GM23338 (cell line): ENCODE results near the gene ACOT6. TPM values are rescaled to one million over a fixed set of nuclear protein-coding genes. Genes with fewer than 3 reads are reported as not detected.

Experiments used
- ATAC-seq: fragments of 200-7000 bp; cut with Tn5 transposase; 3 replicates; pipeline ENCODE4 v1.9.1; 2020
- DNase-seq: peaks from one replicate; pipeline ENCODE4 v3.0.0-alpha.2; 2015; ENCODE audit warnings: low spot score
- H2AFZ ChIP-seq: fragments of 200-600 bp; sonication (generic); 2 replicates; pipeline ENCODE4 v1.8.0; 2016; ENCODE audit warnings: antibody characterized with exemption, mild to moderate bottlenecking, moderate library complexity
- H3F3A ChIP-seq: fragments of 200-600 bp; sonication (generic); replicated peaks from 2 replicates; pipeline ENCODE4 v1.8.0; 2017; ENCODE audit warnings: antibody characterized with exemption, mixed run types, low read depth
- H3K27ac ChIP-seq: fragments of 200-600 bp; sonication (generic); 2 replicates; pipeline ENCODE4 v1.6.1; 2016; ENCODE audit warnings: low read depth
- H3K27me3 ChIP-seq: fragments of 200-600 bp; sonication (generic); 2 replicates; pipeline ENCODE4 v1.8.0; 2016; ENCODE audit warnings: mild to moderate bottlenecking, mixed run types, moderate library complexity; ENCODE audit not compliant: insufficient read depth
- H3K36me3 ChIP-seq: fragments of 200-600 bp; sonication (generic); 2 replicates; pipeline ENCODE4 v1.8.0; 2016; ENCODE audit warnings: mild to moderate bottlenecking; ENCODE audit not compliant: insufficient read depth
- H3K4me1 ChIP-seq: fragments of 200-600 bp; sonication (generic); 2 replicates; pipeline ENCODE4 v1.8.0; 2016; ENCODE audit warnings: mild to moderate bottlenecking, moderate library complexity; ENCODE audit not compliant: insufficient read depth
- H3K4me2 ChIP-seq: fragments of 200-600 bp; sonication (generic); 2 replicates; pipeline ENCODE4 v1.7.1; 2017; ENCODE audit warnings: mixed run types
- H3K4me3 ChIP-seq: fragments of 200-600 bp; sonication (generic); 2 replicates; pipeline ENCODE4 v1.6.1; 2016; ENCODE audit warnings: mixed run types
- H3K79me2 ChIP-seq: fragments of 200-600 bp; sonication (generic); replicated peaks from 2 replicates; pipeline ENCODE4 v1.8.0; 2017; ENCODE audit warnings: mild to moderate bottlenecking; ENCODE audit not compliant: insufficient read depth
- H3K9me2 ChIP-seq: fragments of 200-600 bp; sonication (generic); 2 replicates; pipeline ENCODE4 v1.8.0; 2017; ENCODE audit not compliant: insufficient read depth
- H4K20me1 ChIP-seq: fragments of 200-600 bp; sonication (generic); replicated peaks from 2 replicates; pipeline ENCODE4 v1.8.0; 2017; ENCODE audit warnings: mild to moderate bottlenecking; ENCODE audit not compliant: insufficient read depth
- H3K27ac Mint-ChIP-seq: 2 replicates; pipeline ENCODE4 v1.8.0; 2020; ENCODE audit warnings: inconsistent platforms, mild to moderate bottlenecking, moderate library complexity, mixed read lengths
- H3K27me3 Mint-ChIP-seq: 3 replicates; pipeline ENCODE4 v1.8.0; 2022; ENCODE audit warnings: low read depth, mild to moderate bottlenecking, moderate library complexity, mixed read lengths, inconsistent platforms; ENCODE audit not compliant: insufficient read depth, poor library complexity
- H3K36me3 Mint-ChIP-seq: 3 replicates; pipeline ENCODE4 v1.8.0; 2021; ENCODE audit warnings: low read depth, mild to moderate bottlenecking, inconsistent platforms, moderate library complexity, mixed read lengths
- H3K4me1 Mint-ChIP-seq: 3 replicates; pipeline ENCODE4 v1.8.0; 2020; ENCODE audit warnings: mild to moderate bottlenecking, inconsistent platforms, mixed read lengths
- H3K4me3 Mint-ChIP-seq: 3 replicates; pipeline ENCODE4 v1.8.0; 2021; ENCODE audit warnings: moderate library complexity, mild to moderate bottlenecking, inconsistent platforms, mixed read lengths
- H3K9me3 Mint-ChIP-seq: 3 replicates; pipeline ENCODE4 v1.8.0; 2020; ENCODE audit warnings: moderate library complexity, mild to moderate bottlenecking, inconsistent platforms, mixed read lengths
- CREB1 ChIP-seq: fragments of 250-450 bp; sonication (Bioruptor Pico); IDR thresholded peaks from 2 replicates; pipeline ENCODE4 v1.5.0; 2020; ENCODE audit warnings: low read depth, mild to moderate bottlenecking, moderate library complexity
- CTCF ChIP-seq, 2 experiments: fragments of 200-600 bp in 1 of 2; sonication (generic) in 1 of 2; conservative IDR thresholded peaks; 2 replicates each; pipeline versions ENCODE4 v1.5.1 to v1.6.1; 2016 to 2017; ENCODE audit warnings: antibody characterized with exemption in 2 of 2, low read depth in 2 of 2, mild to moderate bottlenecking in 2 of 2, moderate library complexity in 1 of 2
- EZH2phosphoT487 ChIP-seq: fragments of 200-600 bp; sonication (generic); IDR thresholded peaks from one replicate; pipeline ENCODE4 v1.8.1; 2018; ENCODE audit warnings: antibody characterized with exemption; ENCODE audit not compliant: unreplicated experiment
- JUNB ChIP-seq: IDR thresholded peaks from one replicate; pipeline ENCODE4 v1.6.1; 2016; ENCODE audit warnings: antibody characterized with exemption; ENCODE audit not compliant: unreplicated experiment
- polyA plus RNA-seq: library from polyadenylated mRNA; unstranded; fragments of >200 nt; fragmentation: Nextera tagmentation; extraction: Ambion mirVana; gene quantifications from 2 replicates; pipeline ENCODE4 v1.2.1, GENCODE V29; 2016
- total RNA-seq: library from RNA; depleted of rRNA; stranded (reverse); fragments of >200 nt; shearing (Covaris generic); gene quantifications from 2 replicates; pipeline ENCODE4 v1.2.3, GENCODE V29; 2014
- TF ChIP-seq, protein P1 (sequence below): fragments of 250-450 bp; sonication (Bioruptor Pico); IDR thresholded peaks from 2 replicates; pipeline ENCODE4 v1.5.0; 2020; ENCODE audit warnings: mild to moderate bottlenecking, moderate library complexity

Gene ACOT6
- total and polyA plus RNA-seq, 2 experiments from 2014 or later = 0.44 to 0.83 TPM

DNA sequence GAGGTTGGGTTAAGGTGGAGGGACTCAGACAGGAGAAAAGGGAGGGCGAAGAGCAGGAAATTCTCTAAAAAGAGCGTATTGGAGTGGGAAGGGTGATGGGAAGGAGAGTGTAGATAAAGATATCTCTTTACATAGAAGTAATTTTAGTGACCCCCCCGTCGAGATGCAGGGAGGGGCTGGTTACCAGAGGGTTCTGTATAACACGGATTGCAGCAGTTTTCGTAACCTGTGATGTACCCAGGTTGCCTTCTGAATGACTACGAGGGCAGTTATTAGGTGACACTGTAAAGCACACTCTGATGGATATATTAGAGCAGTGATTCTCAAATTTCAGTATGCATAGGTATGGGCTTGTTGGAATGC, 32.9 kb downstream of the ACOT6 start:
- no peaks in the 10 kb centered on the region for H3K36me3 Mint-ChIP-seq
- Histone ChIP-seq H3K4me3 (peak overlapping the region; percentile 81), H3K9me2 (no peaks in the 10 kb centered on the region), H3K4me1 (peaks cover 13% of the 10 kb centered on the region; the same call in 1 of the 2 replicates), H2AFZ (peak overlapping the region; percentile 96), H3K27me3 (no peaks in the 10 kb centered on the region), H4K20me1 (no peaks in the 10 kb centered on the region), H3K27ac (no peak overlapping the region), H3K36me3 (no peaks in the 10 kb centered on the region), H3F3A (no peaks in the 10 kb centered on the region; the same call in 1 of the 2 replicates), H3K79me2 (peaks cover 11% of the 10 kb centered on the region), H3K4me2 (peak overlapping the region; percentile 92)
- ATAC-seq (no peak), DNase-seq (no peak)
- peak overlapping the region; percentile 95 for H3K4me3 Mint-ChIP-seq
- H3K27ac Mint-ChIP-seq = peak overlapping the region; percentile 64
- TF ChIP-seq, protein P1, sequence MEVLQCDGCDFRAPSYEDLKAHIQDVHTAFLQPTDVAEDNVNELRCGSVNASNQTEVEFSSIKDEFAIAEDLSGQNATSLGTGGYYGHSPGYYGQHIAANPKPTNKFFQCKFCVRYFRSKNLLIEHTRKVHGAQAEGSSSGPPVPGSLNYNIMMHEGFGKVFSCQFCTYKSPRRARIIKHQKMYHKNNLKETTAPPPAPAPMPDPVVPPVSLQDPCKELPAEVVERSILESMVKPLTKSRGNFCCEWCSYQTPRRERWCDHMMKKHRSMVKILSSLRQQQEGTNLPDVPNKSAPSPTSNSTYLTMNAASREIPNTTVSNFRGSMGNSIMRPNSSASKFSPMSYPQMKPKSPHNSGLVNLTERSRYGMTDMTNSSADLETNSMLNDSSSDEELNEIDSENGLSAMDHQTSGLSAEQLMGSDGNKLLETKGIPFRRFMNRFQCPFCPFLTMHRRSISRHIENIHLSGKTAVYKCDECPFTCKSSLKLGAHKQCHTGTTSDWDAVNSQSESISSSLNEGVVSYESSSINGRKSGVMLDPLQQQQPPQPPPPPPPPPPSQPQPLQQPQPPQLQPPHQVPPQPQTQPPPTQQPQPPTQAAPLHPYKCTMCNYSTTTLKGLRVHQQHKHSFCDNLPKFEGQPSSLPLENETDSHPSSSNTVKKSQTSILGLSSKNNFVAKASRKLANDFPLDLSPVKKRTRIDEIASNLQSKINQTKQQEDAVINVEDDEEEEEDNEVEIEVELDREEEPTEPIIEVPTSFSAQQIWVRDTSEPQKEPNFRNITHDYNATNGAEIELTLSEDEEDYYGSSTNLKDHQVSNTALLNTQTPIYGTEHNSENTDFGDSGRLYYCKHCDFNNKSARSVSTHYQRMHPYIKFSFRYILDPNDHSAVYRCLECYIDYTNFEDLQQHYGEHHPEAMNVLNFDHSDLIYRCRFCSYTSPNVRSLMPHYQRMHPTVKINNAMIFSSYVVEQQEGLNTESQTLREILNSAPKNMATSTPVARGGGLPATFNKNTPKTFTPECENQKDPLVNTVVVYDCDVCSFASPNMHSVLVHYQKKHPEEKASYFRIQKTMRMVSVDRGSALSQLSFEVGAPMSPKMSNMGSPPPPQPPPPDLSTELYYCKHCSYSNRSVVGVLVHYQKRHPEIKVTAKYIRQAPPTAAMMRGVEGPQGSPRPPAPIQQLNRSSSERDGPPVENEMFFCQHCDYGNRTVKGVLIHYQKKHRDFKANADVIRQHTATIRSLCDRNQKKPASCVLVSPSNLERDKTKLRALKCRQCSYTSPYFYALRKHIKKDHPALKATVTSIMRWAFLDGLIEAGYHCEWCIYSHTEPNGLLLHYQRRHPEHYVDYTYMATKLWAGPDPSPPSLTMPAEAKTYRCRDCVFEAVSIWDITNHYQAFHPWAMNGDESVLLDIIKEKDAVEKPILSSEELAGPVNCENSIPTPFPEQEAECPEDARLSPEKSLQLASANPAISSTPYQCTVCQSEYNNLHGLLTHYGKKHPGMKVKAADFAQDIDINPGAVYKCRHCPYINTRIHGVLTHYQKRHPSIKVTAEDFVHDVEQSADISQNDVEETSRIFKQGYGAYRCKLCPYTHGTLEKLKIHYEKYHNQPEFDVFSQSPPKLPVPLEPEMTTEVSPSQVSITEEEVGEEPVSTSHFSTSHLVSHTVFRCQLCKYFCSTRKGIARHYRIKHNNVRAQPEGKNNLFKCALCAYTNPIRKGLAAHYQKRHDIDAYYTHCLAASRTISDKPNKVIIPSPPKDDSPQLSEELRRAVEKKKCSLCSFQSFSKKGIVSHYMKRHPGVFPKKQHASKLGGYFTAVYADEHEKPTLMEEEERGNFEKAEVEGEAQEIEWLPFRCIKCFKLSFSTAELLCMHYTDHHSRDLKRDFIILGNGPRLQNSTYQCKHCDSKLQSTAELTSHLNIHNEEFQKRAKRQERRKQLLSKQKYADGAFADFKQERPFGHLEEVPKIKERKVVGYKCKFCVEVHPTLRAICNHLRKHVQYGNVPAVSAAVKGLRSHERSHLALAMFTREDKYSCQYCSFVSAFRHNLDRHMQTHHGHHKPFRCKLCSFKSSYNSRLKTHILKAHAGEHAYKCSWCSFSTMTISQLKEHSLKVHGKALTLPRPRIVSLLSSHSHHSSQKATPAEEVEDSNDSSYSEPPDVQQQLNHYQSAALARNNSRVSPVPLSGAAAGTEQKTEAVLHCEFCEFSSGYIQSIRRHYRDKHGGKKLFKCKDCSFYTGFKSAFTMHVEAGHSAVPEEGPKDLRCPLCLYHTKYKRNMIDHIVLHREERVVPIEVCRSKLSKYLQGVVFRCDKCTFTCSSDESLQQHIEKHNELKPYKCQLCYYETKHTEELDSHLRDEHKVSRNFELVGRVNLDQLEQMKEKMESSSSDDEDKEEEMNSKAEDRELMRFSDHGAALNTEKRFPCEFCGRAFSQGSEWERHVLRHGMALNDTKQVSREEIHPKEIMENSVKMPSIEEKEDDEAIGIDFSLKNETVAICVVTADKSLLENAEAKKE = no peak
- TF ChIP-seq JUNB (no peak), CREB1 (no peak), EZH2phosphoT487 (no peak)
- peaks cover 5% of the 10 kb centered on the region for H3K27me3 Mint-ChIP-seq
- no peaks in the 10 kb centered on the region; the same call in 1 of the 3 replicates for H3K9me3 Mint-ChIP-seq
- H3K4me1 Mint-ChIP-seq = peaks cover 21% of the 10 kb centered on the region; the same call in 2 of the 3 replicates

GRCh38 chr14:73651005-73651404, 38.7 kb downstream of the ACOT6 start:
- Histone ChIP-seq H3K4me2 (no peak overlapping the region), H3K79me2 (peaks cover 8% of the 10 kb centered on the region; the same call in 1 of the 2 replicates), H2AFZ (no peak overlapping the region), H3K36me3 (no peaks in the 10 kb centered on the region), H3K4me1 (no peaks in the 10 kb centered on the region), H3K27ac (no peak overlapping the region), H3F3A (no peaks in the 10 kb centered on the region), H3K9me2 (no peaks in the 10 kb centered on the region), H3K4me3 (no peak overlapping the region), H4K20me1 (no peaks in the 10 kb centered on the region), H3K27me3 (no peaks in the 10 kb centered on the region)
- Mint-ChIP-seq H3K27ac (no peak overlapping the region), H3K27me3 (peaks cover 2% of the 10 kb centered on the region), H3K9me3 (no peaks in the 10 kb centered on the region), H3K36me3 (peaks cover 18% of the 10 kb centered on the region; the same call in 2 of the 3 replicates), H3K4me1 (no peaks in the 10 kb centered on the region; the same call in 2 of the 3 replicates), H3K4me3 (no peak overlapping the region)
- DNase-seq (no peak), ATAC-seq (no peak)
- TF ChIP-seq CTCF (conservative IDR thresholded peaks at IDR 0.05; ENCODE audit: low read depth in 2 of 2) = no peak
